CD14-positive monocyte (primary cell): Measurements from ENCODE around the gene CAND1. TPM values are rescaled to one million over a fixed set of nuclear protein-coding genes. Genes with fewer than 3 reads are reported as not detected.

Source experiments
- DNase-seq, 3 donors: peaks; one replicate each; pipeline ENCODE4 v3.0.0-alpha.2; 2011 to 2022
- H2AFZ ChIP-seq: 2 replicates; pipeline ENCODE4 v1.6.0; 2012; ENCODE audit warnings: mild to moderate bottlenecking, low read depth, low read length, inconsistent platforms; ENCODE audit not compliant: insufficient read depth, poor library complexity, severe bottlenecking
- H3K27ac ChIP-seq, 2 donors: 1 replicate in 1 of 2; 2 replicates in 1 of 2; pipeline ENCODE4 v1.5.1; 2012 to 2013; ENCODE audit warnings: low read length in 2 of 2, control low read depth in 1 of 2, inconsistent platforms in 1 of 2, low read depth in 1 of 2, mild to moderate bottlenecking in 1 of 2
- H3K27me3 ChIP-seq, 2 donors: one replicate each; pipeline versions ENCODE4 v1.6.0 to v1.6.1; 2011 to 2013; ENCODE audit warnings: low read length in 2 of 2; ENCODE audit not compliant: control insufficient read depth in 2 of 2, insufficient read depth in 2 of 2
- H3K36me3 ChIP-seq, 2 donors: replicated peaks in 1 of 2; 1 replicate in 1 of 2; 2 replicates in 1 of 2; pipeline versions ENCODE4 v1.5.1 to v1.6.1; 2012 to 2013; ENCODE audit warnings: low read length in 2 of 2, control low read depth in 1 of 2, inconsistent platforms in 1 of 2, mild to moderate bottlenecking in 1 of 2; ENCODE audit not compliant: insufficient read depth in 2 of 2, control insufficient read depth in 1 of 2
- H3K4me1 ChIP-seq, 2 donors: 1 replicate in 1 of 2; 2 replicates in 1 of 2; pipeline versions ENCODE4 v1.5.1 to v1.6.1; 2012 to 2013; ENCODE audit warnings: low read length in 2 of 2, control low read depth in 1 of 2, inconsistent platforms in 1 of 2, mild to moderate bottlenecking in 1 of 2, moderate library complexity in 1 of 2; ENCODE audit not compliant: insufficient read depth in 2 of 2, control insufficient read depth in 1 of 2
- H3K4me2 ChIP-seq: replicated peaks from 2 replicates; pipeline ENCODE3; 2012; ENCODE audit warnings: low read length, moderate library complexity, mild to moderate bottlenecking; ENCODE audit not compliant: poor library complexity, severe bottlenecking; ENCODE audit errors: extremely low read depth
- H3K4me3 ChIP-seq, 3 experiments: fragments of 200-600 bp in 1 of 3; sonication (generic) in 1 of 3; replicated peaks in 1 of 3; 1 replicate in 2 of 3; 2 replicates in 1 of 3; pipeline ENCODE4 v1.5.1; 2011 to 2013; ENCODE audit warnings: low read length in 3 of 3, mild to moderate bottlenecking in 3 of 3, control low read depth in 2 of 3, low read depth in 2 of 3, inconsistent platforms in 1 of 3, moderate library complexity in 1 of 3
- H3K79me2 ChIP-seq: 2 replicates; pipeline ENCODE4 v1.6.0; 2012; ENCODE audit warnings: mild to moderate bottlenecking, control low read depth, inconsistent platforms, low read length, moderate library complexity; ENCODE audit not compliant: insufficient read depth
- H3K9ac ChIP-seq: 2 replicates; pipeline ENCODE4 v1.6.0; 2017; ENCODE audit warnings: low read length, mild to moderate bottlenecking; ENCODE audit not compliant: insufficient read depth, poor library complexity, severe bottlenecking
- H3K9me3 ChIP-seq, 2 donors: replicated peaks in 1 of 2; 1 replicate in 1 of 2; 2 replicates in 1 of 2; pipeline versions ENCODE4 v1.5.1 to v1.6.1; 2012 to 2013; ENCODE audit warnings: low read length in 2 of 2, control low read depth in 1 of 2; ENCODE audit not compliant: control insufficient read depth in 1 of 2, insufficient read depth in 1 of 2
- H4K20me1 ChIP-seq: 2 replicates; pipeline ENCODE4 v1.6.0; 2012; ENCODE audit warnings: mild to moderate bottlenecking, low read length, control low read depth, moderate library complexity; ENCODE audit not compliant: insufficient read depth
- H3K27ac Mint-ChIP-seq, 7 donors: one replicate each; pipeline ENCODE4 v1.8.0; 2020; ENCODE audit warnings: mild to moderate bottlenecking in 7 of 7, mixed read lengths in 7 of 7, moderate library complexity in 6 of 7, inconsistent platforms in 2 of 7
- H3K27me3 Mint-ChIP-seq, 3 donors: one replicate each; pipeline ENCODE4 v1.8.0; 2021 to 2022; ENCODE audit warnings: low read depth in 3 of 3, mild to moderate bottlenecking in 3 of 3, mixed read lengths in 3 of 3, moderate library complexity in 3 of 3, inconsistent platforms in 1 of 3
- H3K36me3 Mint-ChIP-seq, 2 donors: one replicate each; pipeline ENCODE4 v1.8.0; 2020; ENCODE audit warnings: mixed read lengths in 2 of 2, inconsistent platforms in 1 of 2, mild to moderate bottlenecking in 1 of 2
- H3K4me1 Mint-ChIP-seq: one replicate; pipeline ENCODE4 v1.8.0; 2020; ENCODE audit warnings: mild to moderate bottlenecking, mixed read lengths
- H3K4me3 Mint-ChIP-seq, 2 donors: one replicate each; pipeline ENCODE4 v1.8.0; 2020; ENCODE audit warnings: mild to moderate bottlenecking in 2 of 2, mixed read lengths in 2 of 2, moderate library complexity in 1 of 2
- H3K9me3 Mint-ChIP-seq, 7 donors: one replicate each; pipeline ENCODE4 v1.8.0; 2020 to 2022; ENCODE audit warnings: mixed read lengths in 7 of 7, mild to moderate bottlenecking in 6 of 7, moderate library complexity in 6 of 7, inconsistent platforms in 2 of 7
- CTCF ChIP-seq: fragments of 200-600 bp; IDR thresholded peaks from one replicate; pipeline ENCODE4 v1.8.0; 2022; ENCODE audit warnings: antibody characterized with exemption, mild to moderate bottlenecking
- WGBS: methylation state at CpG from one replicate; pipeline ENCODE4 v1.1.5; 2013; ENCODE audit warnings: missing lambda C conversion rate; ENCODE audit not compliant: insufficient coverage; 5-methylcytosine and 5-hydroxymethylcytosine counted together
- intact Hi-C, 2 donors: fragments of 100-400 bp; cut with micrococcal nuclease; formaldehyde crosslinking; loops; one replicate each; pipeline versions ENCODE4 v1.15.0 to v1.15.1; 2023
- polyA plus RNA-seq, 3 donors: library from polyadenylated mRNA; depleted of rRNA in 1 of 3; unstranded in 2 of 3; stranded (reverse) in 1 of 3; fragments of 300-500 nt in 2 of 3; fragments of >200 nt in 1 of 3; fragmentation: Illumina TruSeq in 2 of 3; gene quantifications; 1 replicate in 2 of 3; 2 replicates in 1 of 3; pipeline ENCODE4 v1.2.3, GENCODE V29; 2012 to 2021

Gene CAND1
- polyA plus RNA-seq, 3 donors: 12.3 to 29.4 (median 20.9) TPM

- intact Hi-C loops: no loop called here
- no peak overlapping the region for H3K9ac ChIP-seq
- H3K27ac ChIP-seq: no peak overlapping the region
- DNase-seq: no peak
- H3K36me3 ChIP-seq: no peaks in the 10 kb centered on the region
- peak overlapping the region; percentile 39 for H2AFZ ChIP-seq
- Mint-ChIP-seq H3K36me3 (no peaks in the 10 kb centered on the region), H3K4me1 (peaks cover 6% of the 10 kb centered on the region), H3K4me3 (no peak overlapping the region), H3K27ac (no peak overlapping the region), H3K27me3 (peaks cover 0 to 4% (median 3%) of the 10 kb centered on the region in 3 donors), H3K9me3 (peaks cover 0 to 5% (median 4%) of the 10 kb centered on the region in 7 donors)
- TF ChIP-seq CTCF: no peak
- H3K9me3 ChIP-seq: no peaks in the 10 kb centered on the region
- H4K20me1 ChIP-seq: no peaks in the 10 kb centered on the region
- H3K27me3 ChIP-seq: no peaks in the 10 kb centered on the region
- H3K4me1 ChIP-seq: peaks cover 5 to 7% of the 10 kb centered on the region in 2 donors
- no peak overlapping the region for H3K4me2 ChIP-seq
- WGBS: 84% methylated on average over 3 of the region's 5 CpGs
- no peaks in the 10 kb centered on the region for H3K79me2 ChIP-seq
- no peak overlapping the region for H3K4me3 ChIP-seq
Observed at GRCh38 chr12:67263471-67263870, 5.7 kb upstream of the CAND1 start.

- Mint-ChIP-seq H3K36me3 (no peaks in the 10 kb centered on the region), H3K27me3 (peaks cover 0 to 4% (median 1%) of the 10 kb centered on the region in 3 donors), H3K4me1 (peaks cover 29% of the 10 kb centered on the region), H3K4me3 (peak overlapping the region; percentile 92 to 93), H3K9me3 (peaks cover 0 to 5% (median 4%) of the 10 kb centered on the region in 7 donors), H3K27ac (peak overlapping the region; percentile 98 to 100 (median 100))
- peaks cover 21% of the 10 kb centered on the region for H4K20me1 ChIP-seq
- peaks cover 18 to 29% of the 10 kb centered on the region in 2 donors for H3K4me1 ChIP-seq
- H3K27me3 ChIP-seq: no peaks in the 10 kb centered on the region
- H3K9ac ChIP-seq: peak overlapping the region; percentile 93
- no peaks in the 10 kb centered on the region for H3K9me3 ChIP-seq
- peak overlapping the region; percentile 95 to 97 for H3K27ac ChIP-seq
- peak overlapping the region; percentile 96 for H3K4me2 ChIP-seq
- no peak for TF ChIP-seq CTCF
- no peaks in the 10 kb centered on the region for H3K36me3 ChIP-seq
- peak; percentile 95 to 97 (median 97) for DNase-seq
- intact Hi-C loops: no loop called here
- peak overlapping the region; percentile 94 for H2AFZ ChIP-seq
- peaks cover 39% of the 10 kb centered on the region for H3K79me2 ChIP-seq
- H3K4me3 ChIP-seq: peak overlapping the region; percentile 82 to 96 (median 91)
- WGBS: 5% methylated on average over 15 of the region's 19 CpGs
Observed at GRCh38 chr12:67268335-67268895, 743 bp upstream of the CAND1 start.
